Gastroesophageal sphincter (tissue), 3 donors: ENCODE data around the gene OCIAD1.

Experiments
- CTCF ChIP-seq, 4 experiments: fragments of 200-600 bp in 2 of 4; fragments of 450-650 bp in 2 of 4; sonication (generic) in 1 of 4; IDR thresholded peaks; one replicate each; pipeline ENCODE4 v1.5.1; 2017 to 2019; ENCODE audit warnings: antibody characterized with exemption in 4 of 4, mild to moderate bottlenecking in 2 of 4, moderate library complexity in 2 of 4
- POLR2A ChIP-seq, 2 donors: fragments of 450-650 bp; IDR thresholded peaks; one replicate each; pipeline ENCODE4 v1.6.1; 2017; ENCODE audit warnings: antibody characterized with exemption in 2 of 2, mild to moderate bottlenecking in 2 of 2, moderate library complexity in 1 of 2
- POLR2AphosphoS5 ChIP-seq: sonication (generic); formaldehyde crosslinking; IDR thresholded peaks from one replicate; pipeline ENCODE4 v1.6.1; 2017; ENCODE audit warnings: antibody characterized with exemption

- no peak for TF ChIP-seq CTCF (IDR thresholded peaks at IDR 0.05)
- TF ChIP-seq POLR2AphosphoS5, result no peak
- no peak for TF ChIP-seq POLR2A (IDR thresholded peaks at IDR 0.05)
Measured at GRCh38 chr4:48854982-48855381, 24.1 kb downstream of the OCIAD1 start.
